Measurements from ENCODE around the gene APBA1.

Gene APBA1

GRCh38 chr9:69579032-69579758 lies 93.0 kb downstream of the APBA1 start:
- no peak overlapping the region for H3K27ac ChIP-seq
- TF ChIP-seq CTCF (conservative IDR thresholded peaks at IDR 0.05; ENCODE audit: low read depth) = no peak
- POLR2A ChIA-PET (ENCODE audit: low non-redundant PET) = no interaction called here
- no peak for DNase-seq (ENCODE audit: low spot score)
- CTCF ChIA-PET = interaction anchor here (0.9 to 1.0 kb wide), 2 partner anchors 32 to 94 kb away, joined by 3 read pairs; no protein-coding TSS in a partner anchor

GRCh38 chr9:69578026-69578425 lies 94.1 kb downstream of the APBA1 start:
- CTCF ChIA-PET = no interaction called here
- no peak overlapping the region for H3K27ac ChIP-seq
- no peak for DNase-seq (ENCODE audit: low spot score)

GRCh38 chr9:69577123-69577522 lies 95.0 kb downstream of the APBA1 start:
- no peak for TF ChIP-seq CTCF (conservative IDR thresholded peaks at IDR 0.05; ENCODE audit: low read depth)
- DNase-seq (ENCODE audit: low spot score) = no peak
- ChIA-PET POLR2A (ENCODE audit: low non-redundant PET) (no interaction called here), CTCF (no interaction called here)
- H3K27ac ChIP-seq = no peak overlapping the region

More at GRCh38 chr9:69578026-69578425, 94.1 kb downstream of the APBA1 start:
- TF ChIP-seq CTCF (conservative IDR thresholded peaks at IDR 0.05; ENCODE audit: low read depth) = no peak
- POLR2A ChIA-PET (ENCODE audit: low non-redundant PET) = no interaction called here

- ChIA-PET CTCF (no interaction called here), POLR2A (ENCODE audit: low non-redundant PET) (no interaction called here)
- H3K27ac ChIP-seq = no peak overlapping the region
- no peak for DNase-seq (ENCODE audit: low spot score)
- TF ChIP-seq CTCF (conservative IDR thresholded peaks at IDR 0.05; ENCODE audit: low read depth) = no peak
Measured at GRCh38 chr9:69574057-69574456, 98.1 kb downstream of the APBA1 start.

- no peak overlapping the region for H3K27ac ChIP-seq
- DNase-seq (ENCODE audit: low spot score) = peak; percentile 33
- TF ChIP-seq CTCF (conservative IDR thresholded peaks at IDR 0.05; ENCODE audit: low read depth) = no peak
- POLR2A ChIA-PET (ENCODE audit: low non-redundant PET) = no interaction called here
- CTCF ChIA-PET = no interaction called here
Measured at GRCh38 chr9:69573651-69574050, 98.5 kb downstream of the APBA1 start.

- POLR2A ChIA-PET (ENCODE audit: low non-redundant PET) = no interaction called here
- H3K27ac ChIP-seq = no peak overlapping the region
- TF ChIP-seq CTCF (conservative IDR thresholded peaks at IDR 0.05; ENCODE audit: low read depth) = no peak
- CTCF ChIA-PET = no interaction called here
- DNase-seq (ENCODE audit: low spot score) = no peak
Measured at GRCh38 chr9:69572611-69573010, 99.6 kb downstream of the APBA1 start.
